Measurements from ENCODE around the gene INPP5D. TPM values are rescaled to one million over a fixed set of nuclear protein-coding genes. Genes with fewer than 3 reads are reported as not detected.

The INPP5D gene
- polyA plus RNA-seq, 1 of the 3 experiments (the other 2 are of a cell fraction), result 1.3 TPM

DNA sequence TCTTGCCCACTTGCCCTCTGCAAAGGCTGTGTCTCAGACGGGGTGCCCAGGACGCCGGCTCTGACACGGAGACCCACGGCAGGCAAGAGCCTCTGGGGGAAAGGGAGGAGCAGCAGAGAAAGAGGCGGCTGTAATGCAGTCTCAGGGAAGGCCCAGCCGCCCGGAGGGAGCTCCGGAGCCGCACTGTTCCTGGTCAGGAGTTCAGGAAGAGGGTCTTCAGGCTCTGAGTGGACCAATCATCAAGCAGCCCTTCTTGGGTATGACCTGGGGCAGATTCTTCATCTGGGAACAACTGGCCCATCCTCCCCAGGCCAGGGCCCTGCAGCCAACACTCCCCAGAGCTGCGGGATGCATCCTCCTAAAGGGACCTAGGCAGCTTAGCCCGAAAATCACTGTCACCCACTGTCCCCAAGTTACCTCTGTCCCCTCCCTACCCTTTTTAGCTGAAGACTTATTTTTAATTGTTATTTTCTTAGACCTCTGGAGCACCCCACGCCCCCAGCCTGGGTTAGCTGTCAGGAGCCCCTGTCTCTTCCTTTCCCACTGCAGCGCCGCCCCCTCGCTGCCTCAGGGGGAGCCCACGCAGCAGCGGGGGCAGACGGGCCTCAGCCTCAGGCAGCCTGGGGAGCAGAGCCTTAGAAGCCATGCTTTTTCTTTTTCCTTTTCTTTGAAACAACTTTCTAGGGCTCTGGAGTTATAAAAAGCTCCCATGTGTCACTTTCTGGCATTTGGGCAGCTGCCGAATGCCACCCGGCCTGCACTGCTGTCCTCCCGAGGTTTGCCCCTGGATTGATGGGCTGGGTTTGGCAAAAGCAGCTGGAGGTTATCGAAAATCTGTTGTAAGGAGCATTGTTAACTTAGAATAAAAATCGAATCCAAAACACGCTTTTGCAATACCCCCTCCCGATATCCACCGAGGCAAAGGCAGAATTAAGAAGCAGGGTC is 28.3 kb upstream of the INPP5D start:
- H4K20me1 ChIP-seq (ENCODE audit: insufficient read depth), result no peaks in the 10 kb centered on the region
- TF ChIP-seq RFX5 (IDR thresholded peaks at IDR 0.05; ENCODE audit: low read length) (no peak), RCOR1 (IDR thresholded peaks at IDR 0.05; ENCODE audit: low read length) (no peak), SIN3A (IDR thresholded peaks at IDR 0.05; ENCODE audit: borderline replicate concordance, low read depth, low read length) (no peak), ELF1 (IDR thresholded peaks at IDR 0.05) (no peak), EP300 (IDR thresholded peaks at IDR 0.05; ENCODE audit: borderline replicate concordance in 1 of 2, low read depth in 1 of 2, low read length in 1 of 2) (no peak), CHD2 (IDR thresholded peaks at IDR 0.05; ENCODE audit: low read length, partially characterized antibody) (no peak), TAF1 (IDR thresholded peaks at IDR 0.05; ENCODE audit: borderline replicate concordance, low read depth, low read length) (no peak), EZH2phosphoT487 (IDR thresholded peaks at IDR 0.05; ENCODE audit: borderline replicate concordance, low read depth) (no peak), FOSL2 (IDR thresholded peaks at IDR 0.05; ENCODE audit: borderline replicate concordance, low read depth) (no peak), GABPA (IDR thresholded peaks at IDR 0.05; ENCODE audit: low read depth) (no peak), USF2 (IDR thresholded peaks at IDR 0.05; ENCODE audit: borderline replicate concordance, low read depth, low read length) (no peak), FOXJ3 (CRISPR knock-in tag; IDR thresholded peaks at IDR 0.05) (no peak)
- TF ChIP-seq, protein P1, sequence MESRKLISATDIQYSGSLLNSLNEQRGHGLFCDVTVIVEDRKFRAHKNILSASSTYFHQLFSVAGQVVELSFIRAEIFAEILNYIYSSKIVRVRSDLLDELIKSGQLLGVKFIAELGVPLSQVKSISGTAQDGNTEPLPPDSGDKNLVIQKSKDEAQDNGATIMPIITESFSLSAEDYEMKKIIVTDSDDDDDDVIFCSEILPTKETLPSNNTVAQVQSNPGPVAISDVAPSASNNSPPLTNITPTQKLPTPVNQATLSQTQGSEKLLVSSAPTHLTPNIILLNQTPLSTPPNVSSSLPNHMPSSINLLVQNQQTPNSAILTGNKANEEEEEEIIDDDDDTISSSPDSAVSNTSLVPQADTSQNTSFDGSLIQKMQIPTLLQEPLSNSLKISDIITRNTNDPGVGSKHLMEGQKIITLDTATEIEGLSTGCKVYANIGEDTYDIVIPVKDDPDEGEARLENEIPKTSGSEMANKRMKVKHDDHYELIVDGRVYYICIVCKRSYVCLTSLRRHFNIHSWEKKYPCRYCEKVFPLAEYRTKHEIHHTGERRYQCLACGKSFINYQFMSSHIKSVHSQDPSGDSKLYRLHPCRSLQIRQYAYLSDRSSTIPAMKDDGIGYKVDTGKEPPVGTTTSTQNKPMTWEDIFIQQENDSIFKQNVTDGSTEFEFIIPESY (IDR thresholded peaks at IDR 0.05; ENCODE audit: borderline replicate concordance, low read depth), result no peak
- H3K4me2 ChIP-seq, result no peak overlapping the region
- H3K27ac ChIP-seq (ENCODE audit: low read depth in 2 of 2, low read length in 1 of 2), result no peak overlapping the region
- no peaks in the 10 kb centered on the region for H3K9me2 ChIP-seq
- DNase-seq, result no peak
- no peaks in the 10 kb centered on the region for H3K4me1 ChIP-seq (ENCODE audit: control insufficient read depth in 1 of 2, insufficient read depth in 2 of 2, low read depth in 1 of 2, low read length in 1 of 2)
- no peak overlapping the region for H3K4me3 ChIP-seq (ENCODE audit: low read depth in 2 of 2, low read length in 1 of 2)
- no peak overlapping the region for H3K9ac ChIP-seq
- no peaks in the 10 kb centered on the region for H3K79me2 ChIP-seq (ENCODE audit: insufficient read depth)
- CTCF ChIA-PET, result interaction anchor here (0.8 to 1.9 kb wide), 4 partner anchors 11 to 186 kb away, joined by 3 to 7 read pairs (median 6); no protein-coding TSS in a partner anchor
- no peaks in the 10 kb centered on the region for H3K36me3 ChIP-seq (replicated peaks in 1 of 2; ENCODE audit: control insufficient read depth in 1 of 2, insufficient read depth in 2 of 2, low read length in 1 of 2)
- H3K27me3 ChIP-seq (ENCODE audit: insufficient read depth), result no peaks in the 10 kb centered on the region
- WGBS (ENCODE audit: low lambda C conversion rate), result 82% methylated on average over 27 of the region's 27 CpGs
- POLR2A ChIA-PET, result no interaction called here
- no peaks in the 10 kb centered on the region for H3K9me3 ChIP-seq
- no peak overlapping the region for H2AFZ ChIP-seq (ENCODE audit: low read depth)
- peaks cover 4% of the 10 kb centered on the region for H3F3A ChIP-seq (replicated peaks; ENCODE audit: insufficient read depth)
